Endothelial cell of umbilical vein (primary cell): Measurements from ENCODE around the gene USH2A. TPM values are rescaled to one million over a fixed set of nuclear protein-coding genes. Genes with fewer than 3 reads are reported as not detected.

Experiments
- BruUV-seq: library from RNA; stranded (reverse); fragments of 400-500 nt; replicated peaks from 2 replicates; lab custom pipeline; 2021; lab: Mats Ljungman, UMichigan
- CTCF ChIA-PET: fragments of 300-600, 350-600 bp; sonication (Branson Sonifier 250); formaldehyde crosslinking; loops from one replicate; lab custom pipeline; 2021; ENCODE audit warnings: antibody characterized with exemption, inconsistent platforms; lab: Charles Lee
- POLR2A ChIA-PET: fragments of 300-600, 350-600 bp; sonication (Branson Sonifier 250); formaldehyde crosslinking; loops from one replicate; lab custom pipeline; 2021; ENCODE audit warnings: antibody characterized with exemption, inconsistent platforms; lab: Charles Lee
- DNase-seq: peaks from one replicate; pipeline ENCODE4 v3.0.0-alpha.2; 2011; ENCODE audit warnings: low read depth, low spot score
- FAIRE-seq: peaks from 2 replicates; lab custom pipeline; 2011; peaks lifted over from hg19 to GRCh38; lab: Jason Lieb, UNC
- H2AFZ ChIP-seq: 2 replicates; pipeline ENCODE4 v1.6.0; 2012; ENCODE audit warnings: low read depth, low read length, control low read depth, inconsistent platforms
- H3K27ac ChIP-seq: 2 replicates; pipeline ENCODE4 v1.5.1; 2011; ENCODE audit warnings: low read depth, mild to moderate bottlenecking, control low read depth, low read length, moderate library complexity; ENCODE audit not compliant: insufficient read depth
- H3K27me3 ChIP-seq, 2 experiments: 2 replicates each; pipeline versions ENCODE4 v1.6.0 to v1.6.1; 2011; ENCODE audit warnings: low read length in 2 of 2, mixed read lengths in 1 of 2; ENCODE audit not compliant: control insufficient read depth in 2 of 2, insufficient read depth in 2 of 2
- H3K36me3 ChIP-seq, 2 experiments: 2 replicates in 1 of 2; 3 replicates in 1 of 2; pipeline ENCODE4 v1.5.1; 2011; ENCODE audit warnings: low read length in 2 of 2, mild to moderate bottlenecking in 1 of 2, moderate library complexity in 1 of 2; ENCODE audit not compliant: control insufficient read depth in 2 of 2, insufficient read depth in 2 of 2; ENCODE audit errors: extremely low read depth in 1 of 2
- H3K4me1 ChIP-seq: 3 replicates; pipeline ENCODE4 v1.5.1; 2011; ENCODE audit warnings: mild to moderate bottlenecking, low read length; ENCODE audit not compliant: control insufficient read depth, insufficient read depth; ENCODE audit errors: extremely low read depth
- H3K4me2 ChIP-seq: 2 replicates; pipeline ENCODE4 v1.6.1; 2011; ENCODE audit warnings: low read length, control low read depth, mixed read lengths; ENCODE audit not compliant: insufficient read depth
- H3K4me3 ChIP-seq, 3 experiments: fragments of 200-600 bp in 1 of 3; sonication (generic), shearing (Covaris generic) in 1 of 3; replicated peaks in 1 of 3; 2 replicates each; pipeline ENCODE4 v1.5.1; 2011 to 2016; ENCODE audit warnings: control low read depth in 3 of 3, low read length in 3 of 3, mild to moderate bottlenecking in 2 of 3, inconsistent platforms in 1 of 3, low read depth in 1 of 3, moderate library complexity in 1 of 3; ENCODE audit not compliant: insufficient read depth in 1 of 3
- H3K79me2 ChIP-seq: 2 replicates; pipeline ENCODE4 v1.6.0; 2012; ENCODE audit warnings: low read length, inconsistent platforms; ENCODE audit not compliant: control insufficient read depth, insufficient read depth
- H3K9ac ChIP-seq: replicated peaks from 2 replicates; pipeline ENCODE3; 2011; ENCODE audit warnings: low read length, control low read depth; ENCODE audit not compliant: insufficient read depth; ENCODE audit errors: extremely low read depth
- H3K9me1 ChIP-seq: replicated peaks from 3 replicates; pipeline ENCODE4 v1.6.0; 2011; ENCODE audit warnings: mild to moderate bottlenecking, low read length; ENCODE audit not compliant: control insufficient read depth, insufficient read depth; ENCODE audit errors: extremely low read depth
- H3K9me3 ChIP-seq: replicated peaks from 2 replicates; pipeline ENCODE4 v1.5.1; 2012; ENCODE audit warnings: low read length, inconsistent platforms; ENCODE audit not compliant: control insufficient read depth, insufficient read depth
- H4K20me1 ChIP-seq: replicated peaks from 2 replicates; pipeline ENCODE3; 2011; ENCODE audit warnings: mild to moderate bottlenecking, low read length; ENCODE audit not compliant: control insufficient read depth, insufficient read depth; ENCODE audit errors: extremely low read depth
- CTCF ChIP-seq, 2 donors: IDR thresholded peaks; 1 replicate in 1 of 2; 2 replicates in 1 of 2; pipeline ENCODE4 v1.5.1; 2011; ENCODE audit warnings: low read length in 2 of 2, mild to moderate bottlenecking in 2 of 2, moderate library complexity in 2 of 2, control low read depth in 1 of 2, inconsistent platforms in 1 of 2, low read depth in 1 of 2; ENCODE audit not compliant: insufficient read depth in 1 of 2; ENCODE audit errors: extremely low read depth in 1 of 2
- EZH2 ChIP-seq: IDR thresholded peaks from 2 replicates; pipeline ENCODE4 v1.6.1; 2012; ENCODE audit warnings: borderline replicate concordance, low read depth, mild to moderate bottlenecking, moderate library complexity, low read length, inconsistent platforms; ENCODE audit not compliant: severe bottlenecking
- FOS ChIP-seq: IDR thresholded peaks from 2 replicates; pipeline ENCODE4 v1.6.1; 2011; ENCODE audit warnings: mild to moderate bottlenecking, low read length, moderate library complexity, borderline replicate concordance; ENCODE audit not compliant: insufficient read depth
- GATA2 ChIP-seq: IDR thresholded peaks from 2 replicates; pipeline ENCODE4 v1.7.0; 2011; ENCODE audit warnings: low read depth, mild to moderate bottlenecking, moderate library complexity, mixed read lengths, low read length; ENCODE audit not compliant: insufficient read length, insufficient read depth
- JUN ChIP-seq: IDR thresholded peaks from 2 replicates; pipeline ENCODE4 v1.6.1; 2011; ENCODE audit warnings: borderline replicate concordance, low read depth; ENCODE audit not compliant: insufficient read length, insufficient read depth
- MAX ChIP-seq: IDR thresholded peaks from 2 replicates; pipeline ENCODE4 v1.6.1; 2011; ENCODE audit not compliant: insufficient read depth, insufficient read length
- MYC ChIP-seq: IDR thresholded peaks from one replicate; pipeline ENCODE4 v1.6.1; 2011; ENCODE audit warnings: mild to moderate bottlenecking, low read depth, low read length
- POLR2A ChIP-seq: IDR thresholded peaks from 2 replicates; pipeline ENCODE4 v1.6.1; 2012; ENCODE audit warnings: low read depth, mild to moderate bottlenecking, control low read depth, low read length
- POLR2AphosphoS5 ChIP-seq: IDR thresholded peaks from 2 replicates; pipeline ENCODE4 v1.6.1; 2012; ENCODE audit warnings: low read depth, mild to moderate bottlenecking, control low read depth, low read length, moderate library complexity; ENCODE audit not compliant: insufficient read depth
- dilution Hi-C: fragments of 300-500 bp; cut with MboI; formaldehyde crosslinking; loops from one replicate; pipeline ENCODE4 v1.15.0; 2019; ENCODE audit warnings: low sequenced_read_pairs; ENCODE audit not compliant: extremely low pct_ligation_motif_present
- intact Hi-C: fragments of 100-400 bp; cut with micrococcal nuclease; formaldehyde crosslinking; loops from one replicate; pipeline ENCODE4 v1.10.0; 2022
- polyA plus RNA-seq, 4 experiments: library from polyadenylated mRNA; depleted of rRNA in 3 of 4; stranded (reverse) in 3 of 4; unstranded in 1 of 4; fragments of >200 nt; gene quantifications; 2 replicates each; pipeline versions ENCODE4 v1.2.1 to v1.2.3, GENCODE V29; 2011 to 2012; ENCODE audit warnings: missing spikeins in 1 of 4
- total RNA-seq: library from RNA; stranded (reverse); gene quantifications from 2 replicates; pipeline ENCODE4 v1.2.3, GENCODE V29; 2021

The USH2A gene
- total and polyA plus RNA-seq, 2 donors (not counting 3 experiments of a cell fraction or from before 2014, with no cell fraction given): not detected

GRCh38 chr1:216410026-216410425, 13.2 kb downstream of the USH2A start:
- CTCF ChIA-PET: no interaction called here
- Histone ChIP-seq H3K36me3 (no peaks in the 10 kb centered on the region), H3K4me2 (no peak overlapping the region), H3K9ac (no peak overlapping the region), H3K79me2 (no peaks in the 10 kb centered on the region), H3K27ac (no peak overlapping the region), H3K9me1 (no peaks in the 10 kb centered on the region), H3K27me3 (no peaks in the 10 kb centered on the region), H2AFZ (no peak overlapping the region), H4K20me1 (no peaks in the 10 kb centered on the region), H3K9me3 (peaks cover 4% of the 10 kb centered on the region), H3K4me3 (no peak overlapping the region), H3K4me1 (no peaks in the 10 kb centered on the region)
- TF ChIP-seq POLR2AphosphoS5: no peak
- no peak for TF ChIP-seq FOS
- TF ChIP-seq POLR2A: no peak
- no peak for TF ChIP-seq MAX
- no peak for TF ChIP-seq MYC
- BruUV-seq: no TSS peak
- POLR2A ChIA-PET: no interaction called here
- intact Hi-C loops (no loop called here), dilution Hi-C loops (no loop called here)
- no peak for FAIRE-seq
- no peak for DNase-seq

GRCh38 chr1:216390956-216391355, 32.3 kb downstream of the USH2A start:
- dilution Hi-C loops: no loop called here
- Histone ChIP-seq H3K4me1 (no peaks in the 10 kb centered on the region), H3K4me3 (no peak overlapping the region), H3K27me3 (no peaks in the 10 kb centered on the region), H3K9me3 (no peaks in the 10 kb centered on the region), H2AFZ (no peak overlapping the region), H3K79me2 (no peaks in the 10 kb centered on the region), H3K4me2 (no peak overlapping the region), H3K36me3 (no peaks in the 10 kb centered on the region), H3K9ac (no peak overlapping the region), H4K20me1 (no peaks in the 10 kb centered on the region), H3K27ac (no peak overlapping the region), H3K9me1 (no peaks in the 10 kb centered on the region)
- ChIA-PET POLR2A (no interaction called here), CTCF (no interaction called here)
- DNase-seq: no peak
- no TSS peak for BruUV-seq
- no peak for TF ChIP-seq POLR2AphosphoS5
- TF ChIP-seq POLR2A: no peak
- TF ChIP-seq MYC: no peak
- no peak for TF ChIP-seq EZH2
- TF ChIP-seq MAX: no peak
- TF ChIP-seq CTCF (IDR thresholded peaks at IDR 0.05; ENCODE audit: extremely low read depth in 1 of 2, insufficient read depth in 1 of 2, low read depth in 1 of 2, low read length in 2 of 2): no peak
- no peak for TF ChIP-seq FOS
- no peak for TF ChIP-seq GATA2
- TF ChIP-seq JUN: no peak
- intact Hi-C loops: no loop called here
- no peak for FAIRE-seq
